Neural crest cell (in vitro differentiated cells): ENCODE measurements around the gene GJD2. TPM values are rescaled to one million over a fixed set of nuclear protein-coding genes. Genes with fewer than 3 reads are reported as not detected.

Experiments used
- DNase-seq: peaks from one replicate; pipeline ENCODE4 v3.0.0; 2021; ENCODE audit warnings: low read depth, mixed read lengths, low spot score
- H3K27ac Mint-ChIP-seq: one replicate; pipeline ENCODE4 v1.8.0; 2021; ENCODE audit warnings: mild to moderate bottlenecking, mixed read lengths; ENCODE audit not compliant: unreplicated experiment
- H3K27me3 Mint-ChIP-seq: 2 replicates; pipeline ENCODE4 v1.8.0; 2021; ENCODE audit warnings: low read depth, mild to moderate bottlenecking, mixed read lengths
- H3K36me3 Mint-ChIP-seq: 2 replicates; pipeline ENCODE4 v1.8.0; 2021; ENCODE audit warnings: low read depth, mild to moderate bottlenecking, mixed read lengths
- H3K4me1 Mint-ChIP-seq: 2 replicates; pipeline ENCODE4 v1.8.0; 2021; ENCODE audit warnings: mixed read lengths
- H3K4me3 Mint-ChIP-seq: one replicate; pipeline ENCODE4 v1.8.0; 2021; ENCODE audit warnings: mild to moderate bottlenecking, mixed read lengths
- H3K9me3 Mint-ChIP-seq: 2 replicates; pipeline ENCODE4 v1.8.0; 2021; ENCODE audit warnings: mixed read lengths
- CTCF ChIP-seq: fragments of 200-600 bp; sonication (generic); conservative IDR thresholded peaks from 2 replicates; pipeline ENCODE4 v1.5.0; 2021; ENCODE audit warnings: antibody characterized with exemption, mild to moderate bottlenecking
- total RNA-seq: library from RNA; stranded (reverse); gene quantifications from 2 replicates; pipeline ENCODE4 v1.2.1, GENCODE V29; 2021

Gene GJD2
- total RNA-seq, 1 donor from 2014 or later, result 0.07 TPM

DNA sequence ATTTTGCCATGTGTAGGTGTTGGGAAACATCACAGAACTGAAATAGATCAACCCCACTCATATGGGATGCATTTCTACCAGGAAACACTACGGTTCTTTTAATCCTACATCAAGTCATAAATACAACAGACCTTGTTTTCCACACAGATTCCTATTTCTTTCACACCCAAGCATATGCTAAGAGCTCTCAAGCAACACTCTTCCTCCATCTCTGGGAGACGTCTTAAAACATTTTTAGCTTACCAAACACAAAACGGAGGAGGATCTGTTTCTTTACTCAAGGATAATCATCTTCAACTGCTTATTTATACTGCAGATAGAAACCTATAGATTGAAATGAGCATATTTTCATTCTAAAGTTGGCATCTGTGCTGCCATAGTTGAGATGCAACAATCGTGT is 5.1 kb downstream of the GJD2 start:
- H3K4me3 Mint-ChIP-seq, result no peak overlapping the region
- H3K27ac Mint-ChIP-seq, result no peak overlapping the region
- no peaks in the 10 kb centered on the region for H3K36me3 Mint-ChIP-seq
- peaks cover 4% of the 10 kb centered on the region for H3K4me1 Mint-ChIP-seq
- H3K9me3 Mint-ChIP-seq, result no peaks in the 10 kb centered on the region
- no peak for DNase-seq
- no peak for TF ChIP-seq CTCF
- peaks cover 91% of the 10 kb centered on the region for H3K27me3 Mint-ChIP-seq

DNA sequence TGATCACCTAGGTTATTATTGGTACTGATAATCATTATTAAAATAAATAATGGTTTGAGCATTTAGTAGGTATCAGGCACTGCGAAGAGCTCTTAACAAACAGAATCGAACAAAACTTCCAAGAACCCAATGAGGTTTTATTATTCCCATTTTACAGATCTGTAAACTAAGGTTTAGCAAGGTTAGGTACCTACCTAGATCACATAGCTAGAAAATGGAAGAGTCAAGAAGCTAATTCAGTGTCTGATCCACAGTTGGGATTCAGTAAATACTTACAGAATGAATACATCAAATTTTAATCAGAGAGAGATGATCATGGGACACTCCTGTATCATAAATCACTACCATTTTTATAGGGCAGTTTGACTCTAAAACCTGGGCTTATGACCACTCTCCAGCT is 15.5 kb downstream of the GJD2 start:
- no peak for TF ChIP-seq CTCF
- Mint-ChIP-seq H3K4me1 (no peaks in the 10 kb centered on the region), H3K27me3 (peaks cover 82% of the 10 kb centered on the region), H3K27ac (no peak overlapping the region), H3K9me3 (no peaks in the 10 kb centered on the region), H3K36me3 (no peaks in the 10 kb centered on the region), H3K4me3 (no peak overlapping the region)
- DNase-seq, result no peak

GRCh38 chr15:34738002-34738401 is 16.8 kb downstream of the GJD2 start:
- no peak for TF ChIP-seq CTCF
- Mint-ChIP-seq H3K4me1 (no peaks in the 10 kb centered on the region), H3K4me3 (no peak overlapping the region), H3K36me3 (no peaks in the 10 kb centered on the region), H3K27me3 (peaks cover 82% of the 10 kb centered on the region), H3K9me3 (no peaks in the 10 kb centered on the region), H3K27ac (peak overlapping the region; percentile 40)
- no peak for DNase-seq

DNA sequence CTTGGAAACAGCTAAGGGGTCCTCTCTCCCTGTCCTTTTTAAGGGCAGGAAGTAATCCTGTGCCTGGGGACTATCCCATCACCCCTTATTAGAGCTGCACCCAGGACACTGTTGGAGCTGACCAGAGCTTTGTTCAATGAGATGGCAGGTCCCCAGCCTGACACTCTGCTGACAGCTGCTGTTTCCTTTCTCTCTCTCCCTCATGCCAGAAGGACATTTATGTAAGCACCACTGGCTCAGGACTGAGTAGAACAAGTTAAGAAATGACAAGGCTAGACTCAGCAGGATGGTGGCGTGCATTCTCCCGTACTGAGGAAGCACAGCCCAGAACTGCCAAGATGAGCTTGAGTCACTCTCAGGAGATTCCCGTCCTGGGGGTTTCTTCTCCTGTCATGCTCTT is 17.3 kb downstream of the GJD2 start:
- H3K27me3 Mint-ChIP-seq, result peaks cover 78% of the 10 kb centered on the region
- no peak overlapping the region for H3K4me3 Mint-ChIP-seq
- no peak for TF ChIP-seq CTCF
- no peaks in the 10 kb centered on the region for H3K9me3 Mint-ChIP-seq
- H3K36me3 Mint-ChIP-seq, result no peaks in the 10 kb centered on the region
- DNase-seq, result no peak
- H3K27ac Mint-ChIP-seq, result no peak overlapping the region
- no peaks in the 10 kb centered on the region for H3K4me1 Mint-ChIP-seq

DNA sequence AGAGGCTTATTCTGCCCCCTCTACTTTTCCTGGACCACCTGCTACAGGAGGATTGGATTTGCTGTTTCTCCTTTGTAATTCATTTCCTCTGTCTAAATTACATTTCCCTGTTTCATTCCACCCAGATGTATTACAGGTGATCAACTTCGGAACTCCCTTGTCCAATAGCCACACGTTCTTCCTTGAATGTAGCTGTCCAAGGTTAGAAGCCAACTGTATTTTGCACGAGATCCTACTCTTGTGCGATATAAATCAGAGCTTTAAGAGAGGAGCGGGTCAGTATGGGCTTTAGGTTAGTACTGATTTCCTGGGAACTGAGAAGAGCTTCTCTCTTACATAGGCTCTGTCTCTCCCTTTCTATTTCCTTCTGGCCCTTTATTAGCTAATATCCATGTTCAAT is 20.5 kb downstream of the GJD2 start:
- Mint-ChIP-seq H3K9me3 (no peaks in the 10 kb centered on the region), H3K27ac (no peak overlapping the region), H3K4me3 (no peak overlapping the region), H3K27me3 (peaks cover 51% of the 10 kb centered on the region), H3K36me3 (no peaks in the 10 kb centered on the region), H3K4me1 (no peaks in the 10 kb centered on the region)
- no peak for TF ChIP-seq CTCF
- no peak for DNase-seq

DNA sequence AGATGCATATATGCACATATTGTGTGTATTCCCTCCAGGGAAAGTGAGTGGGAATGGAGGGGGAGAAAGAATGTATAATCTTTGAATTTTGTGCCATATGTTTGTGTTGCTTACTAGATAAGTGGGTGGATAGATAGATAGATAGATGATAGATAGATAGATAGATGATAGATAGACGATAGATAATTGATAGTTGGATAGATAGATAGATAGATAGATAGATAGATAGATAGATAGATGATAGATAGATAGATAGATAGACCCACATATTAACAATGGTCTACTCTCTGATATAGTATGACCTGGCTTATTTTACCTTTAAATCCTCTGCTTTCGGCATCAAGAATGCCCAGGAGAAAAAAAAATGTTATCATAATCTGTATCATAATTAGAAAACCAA is 21.2 kb downstream of the GJD2 start:
- Mint-ChIP-seq H3K4me3 (no peak overlapping the region), H3K36me3 (no peaks in the 10 kb centered on the region), H3K27ac (no peak overlapping the region), H3K27me3 (peaks cover 48% of the 10 kb centered on the region), H3K9me3 (no peaks in the 10 kb centered on the region), H3K4me1 (no peaks in the 10 kb centered on the region)
- DNase-seq, result no peak
- TF ChIP-seq CTCF, result no peak
